Measurements from ENCODE around the gene HOXB4. TPM values are rescaled to one million over a fixed set of nuclear protein-coding genes. Genes with fewer than 3 reads are reported as not detected.
A peak's percentile ranks its signal among the peaks of the same experiment; 100 is the strongest.

The HOXB4 gene
- total RNA-seq, 4 donors from 2014 or later: 3.5 to 8.3 (median 5.0) TPM

DNA sequence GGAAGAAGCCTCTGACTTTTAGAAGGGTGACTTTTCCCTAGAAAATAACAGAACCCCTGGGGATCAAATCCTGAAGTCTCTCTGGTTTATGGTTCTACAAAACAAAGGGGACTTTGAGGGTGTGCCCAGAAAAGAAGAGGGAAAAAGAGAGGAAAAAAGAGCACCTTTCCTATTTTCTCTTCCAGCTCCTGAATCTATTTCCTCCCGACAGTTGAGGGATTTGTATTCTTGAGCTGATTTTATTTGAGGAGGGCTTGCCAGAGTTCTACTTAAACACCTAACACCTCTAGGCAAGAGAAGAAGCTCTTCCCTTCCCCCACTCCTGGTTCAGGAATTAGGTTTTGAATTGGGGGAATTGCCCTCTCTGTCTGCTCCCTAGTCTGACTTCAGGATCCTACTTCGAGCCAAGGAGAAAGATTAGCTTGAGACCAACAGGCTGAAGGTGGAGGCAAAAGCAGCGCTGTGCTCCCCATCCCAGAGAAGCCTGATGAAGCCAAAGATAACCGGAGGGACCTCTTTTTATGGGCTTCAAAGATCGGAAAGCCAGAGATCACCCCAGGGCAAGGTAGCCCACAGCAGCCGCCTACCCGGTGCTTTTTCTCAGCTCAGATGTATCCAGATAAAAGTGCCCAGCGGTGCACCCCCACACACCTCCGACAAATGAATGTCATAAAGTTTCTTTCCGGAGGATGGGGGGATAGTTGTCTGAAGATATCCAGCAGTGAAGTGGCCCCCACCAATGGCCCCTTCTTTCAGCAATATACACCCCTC, 11.1 kb upstream of the HOXB4 start:
- intact Hi-C loops (cut with DNase I): no loop called here
- no peak for TF ChIP-seq EP300 (IDR thresholded peaks at IDR 0.05)
- TF ChIP-seq POLR2A (IDR thresholded peaks at IDR 0.05; ENCODE audit: low read depth): no peak
- TF ChIP-seq, protein P1, sequence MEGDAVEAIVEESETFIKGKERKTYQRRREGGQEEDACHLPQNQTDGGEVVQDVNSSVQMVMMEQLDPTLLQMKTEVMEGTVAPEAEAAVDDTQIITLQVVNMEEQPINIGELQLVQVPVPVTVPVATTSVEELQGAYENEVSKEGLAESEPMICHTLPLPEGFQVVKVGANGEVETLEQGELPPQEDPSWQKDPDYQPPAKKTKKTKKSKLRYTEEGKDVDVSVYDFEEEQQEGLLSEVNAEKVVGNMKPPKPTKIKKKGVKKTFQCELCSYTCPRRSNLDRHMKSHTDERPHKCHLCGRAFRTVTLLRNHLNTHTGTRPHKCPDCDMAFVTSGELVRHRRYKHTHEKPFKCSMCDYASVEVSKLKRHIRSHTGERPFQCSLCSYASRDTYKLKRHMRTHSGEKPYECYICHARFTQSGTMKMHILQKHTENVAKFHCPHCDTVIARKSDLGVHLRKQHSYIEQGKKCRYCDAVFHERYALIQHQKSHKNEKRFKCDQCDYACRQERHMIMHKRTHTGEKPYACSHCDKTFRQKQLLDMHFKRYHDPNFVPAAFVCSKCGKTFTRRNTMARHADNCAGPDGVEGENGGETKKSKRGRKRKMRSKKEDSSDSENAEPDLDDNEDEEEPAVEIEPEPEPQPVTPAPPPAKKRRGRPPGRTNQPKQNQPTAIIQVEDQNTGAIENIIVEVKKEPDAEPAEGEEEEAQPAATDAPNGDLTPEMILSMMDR (IDR thresholded peaks at IDR 0.05): no peak
- no peak for TF ChIP-seq POLR2AphosphoS5 (IDR thresholded peaks at IDR 0.05)
- Histone ChIP-seq H3K4me3 (peak overlapping the region in 2 of 4 donors; percentile 8 to 28), H3K27me3 (peaks cover 0 to 26% (median 0%) of the 10 kb centered on the region in 4 donors), H3K4me1 (peaks cover 42 to 60% (median 50%) of the 10 kb centered on the region in 4 donors), H3K27ac (replicated peaks in 1 of 4) (peak overlapping the region in 1 of 4 donors; percentile 91), H3K9me3 (no peaks in the 10 kb centered on the region), H3K36me3 (no peaks in the 10 kb centered on the region)
- DNase-seq (ENCODE audit: extremely low spot score): no peak
- WGBS: 67% methylated on average over 10 of the region's 10 CpGs

DNA sequence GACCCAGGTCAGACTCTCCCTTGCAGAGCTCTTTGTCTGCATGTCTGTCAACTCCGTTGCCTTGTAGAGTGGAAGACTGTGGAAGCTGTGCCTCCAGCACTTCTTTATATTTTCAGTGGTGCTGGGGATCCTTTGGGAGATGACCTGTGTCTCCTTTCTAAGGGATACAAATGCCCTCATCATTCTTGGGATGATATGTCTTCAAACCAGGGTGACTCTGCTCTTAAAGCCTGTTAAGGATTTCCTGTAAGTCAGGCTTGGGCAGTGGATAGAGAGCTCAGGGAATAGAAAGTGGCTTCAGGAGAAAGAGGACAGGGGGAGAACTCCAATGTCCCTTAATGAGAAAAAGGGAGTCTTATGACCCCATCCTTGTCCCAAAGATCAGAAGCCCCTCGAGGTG, 10.4 kb upstream of the HOXB4 start:
- TF ChIP-seq EP300 (IDR thresholded peaks at IDR 0.05) (no peak), POLR2AphosphoS5 (IDR thresholded peaks at IDR 0.05) (no peak), POLR2A (IDR thresholded peaks at IDR 0.05; ENCODE audit: low read depth) (no peak)
- TF ChIP-seq, protein P1 (IDR thresholded peaks at IDR 0.05): no peak
- no peak for DNase-seq (ENCODE audit: extremely low spot score)
- intact Hi-C loops (cut with DNase I): no loop called here
- Histone ChIP-seq H3K4me3 (no peak overlapping the region), H3K36me3 (no peaks in the 10 kb centered on the region), H3K27me3 (peaks cover 0 to 21% (median 0%) of the 10 kb centered on the region in 4 donors), H3K27ac (replicated peaks in 1 of 4) (peak overlapping the region in 1 of 4 donors; percentile 91), H3K4me1 (peaks cover 36 to 60% (median 50%) of the 10 kb centered on the region in 4 donors), H3K9me3 (no peaks in the 10 kb centered on the region)
- WGBS: 50% methylated on average over 1 of the region's 2 CpGs

DNA sequence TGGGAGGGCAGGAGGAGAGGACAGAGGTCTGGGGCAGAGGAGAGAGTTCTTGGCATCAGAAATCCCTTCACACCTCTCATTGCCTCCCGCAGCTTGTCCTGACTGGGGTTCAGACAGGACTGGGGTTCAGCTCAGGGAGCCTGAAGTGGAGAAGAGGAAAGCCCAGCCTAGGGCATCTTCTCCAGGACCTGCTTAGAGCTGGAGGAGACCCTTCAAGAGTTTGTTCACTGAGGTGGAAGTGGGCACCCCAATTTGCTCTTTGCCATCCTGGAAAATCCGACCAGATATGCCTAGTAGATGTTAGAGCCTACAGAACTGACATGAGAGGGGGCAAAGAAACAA, 9.9 kb upstream of the HOXB4 start:
- Histone ChIP-seq H3K4me3 (no peak overlapping the region), H3K9me3 (no peaks in the 10 kb centered on the region), H3K27ac (replicated peaks in 1 of 4) (peak overlapping the region in 1 of 4 donors; percentile 91), H3K4me1 (peaks cover 33 to 60% (median 50%) of the 10 kb centered on the region in 4 donors), H3K36me3 (no peaks in the 10 kb centered on the region), H3K27me3 (peaks cover 0 to 17% (median 0%) of the 10 kb centered on the region in 4 donors)
- intact Hi-C loops (cut with DNase I): no loop called here
- DNase-seq (ENCODE audit: extremely low spot score): no peak
- TF ChIP-seq POLR2A (IDR thresholded peaks at IDR 0.05; ENCODE audit: low read depth) (no peak), EP300 (IDR thresholded peaks at IDR 0.05) (no peak), POLR2AphosphoS5 (IDR thresholded peaks at IDR 0.05) (no peak)
- TF ChIP-seq, protein P1 (IDR thresholded peaks at IDR 0.05): no peak
- 80% methylated on average over 2 of the region's 2 CpGs for WGBS

DNA sequence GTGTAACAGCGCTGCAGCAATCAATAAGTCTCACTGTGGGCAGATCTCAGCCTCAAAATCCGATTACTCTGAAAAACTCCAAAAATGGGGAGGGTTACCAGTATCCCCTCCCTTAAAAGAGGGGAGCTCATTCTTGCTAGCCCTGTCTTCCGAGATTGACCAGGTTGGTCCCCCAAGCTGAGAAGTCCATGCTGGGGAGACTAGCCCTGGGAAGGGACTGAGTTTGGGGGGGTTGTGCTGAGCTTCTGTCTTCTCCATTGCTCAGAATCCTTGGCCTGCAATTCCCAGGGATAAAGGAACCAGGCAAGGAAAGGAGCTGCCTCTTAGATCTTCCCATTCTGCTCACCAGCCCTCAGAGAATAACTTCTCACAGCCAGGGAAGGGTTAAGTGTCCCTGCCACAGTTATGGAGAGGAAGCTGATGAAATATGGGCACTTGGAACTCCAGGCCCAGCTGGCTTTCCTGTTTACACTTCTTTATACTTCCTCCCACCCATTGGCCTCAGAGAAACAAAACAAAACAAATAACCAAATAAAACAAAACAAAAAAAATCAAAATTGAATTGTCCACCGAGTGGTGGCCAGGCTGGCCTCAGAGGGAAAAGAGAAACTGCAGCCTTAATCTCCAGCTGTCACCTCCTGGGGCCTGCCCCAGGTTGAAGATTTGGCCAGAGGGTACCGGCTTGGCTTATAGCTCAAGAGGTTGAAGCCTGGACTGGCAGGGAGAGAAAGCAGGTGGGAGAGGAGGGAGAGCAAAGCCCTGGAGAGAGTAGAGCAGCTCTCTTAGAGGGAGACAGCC, 9.3 kb upstream of the HOXB4 start:
- H3K4me3 ChIP-seq: peak overlapping the region in 1 of 4 donors; percentile 74
- H3K27me3 ChIP-seq: peaks cover 0 to 12% (median 0%) of the 10 kb centered on the region in 4 donors
- no peaks in the 10 kb centered on the region for H3K9me3 ChIP-seq

More for the DNA sequence above, 9.3 kb upstream of the HOXB4 start:
- Histone ChIP-seq H3K4me1 (peaks cover 36 to 60% (median 50%) of the 10 kb centered on the region in 4 donors), H3K36me3 (no peaks in the 10 kb centered on the region), H3K27ac (replicated peaks in 1 of 4) (peak overlapping the region; percentile 9 to 97 (median 72))
- intact Hi-C loops (cut with DNase I): no loop called here
- 74% methylated on average over 5 of the region's 5 CpGs for WGBS
- TF ChIP-seq POLR2A (IDR thresholded peaks at IDR 0.05; ENCODE audit: low read depth): no peak
- TF ChIP-seq EP300 (IDR thresholded peaks at IDR 0.05): no peak
- TF ChIP-seq, protein P1 (IDR thresholded peaks at IDR 0.05): no peak
- TF ChIP-seq POLR2AphosphoS5 (IDR thresholded peaks at IDR 0.05): no peak
- DNase-seq (ENCODE audit: extremely low spot score): no peak

Measured in esophagus muscularis mucosa (tissue), 4 donors.